ENCODE results near the gene SULT2B1.
"Not testable (repeated sequence)": the region's sequence is repeated elsewhere in the genome, so short reads cannot be mapped to it uniquely, and the experiment has no call there.

The SULT2B1 gene

GRCh38 chr19:48511321-48511731, 40.6 kb upstream of the SULT2B1 start:
- Histone ChIP-seq H3K27me3 (peaks cover 3 to 21% (median 11%) of the 10 kb centered on the region in 11 experiments; a peak in 13 of 22 replicates), H3K36me3 (no peaks in the 10 kb centered on the region), H3K27ac (no peak overlapping the region), H3K4me1 (peaks cover 5 to 41% (median 34%) of the 10 kb centered on the region in 10 experiments; a peak in 17 of 20 replicates), H3K4me2 (peak overlapping the region; percentile 78 to 93 (median 85); a peak in 20 of 22 replicates), H3K9ac (peak overlapping the region in 6 of 11 experiments; percentile 43 to 66 (median 56); a peak in 6 of 22 replicates), H3K4me3 (peak overlapping the region in 8 of 10 experiments; percentile 44 to 66 (median 52); a peak in 15 of 20 replicates), H4K20me1 (no peaks in the 10 kb centered on the region), H3K9me3 (replicated peaks in 1 of 11) (no peaks in the 10 kb centered on the region)
- no peak for TF ChIP-seq Cebpa-rat (IDR thresholded peaks at IDR 0.05)

- Histone ChIP-seq H3K4me3 (peak within 1 kb of the TSS; percentile 28 to 66 (median 48); a peak in 19 of 20 replicates), H3K36me3 (no peaks in the 10 kb centered on the region), H3K4me2 (peak within 1 kb of the TSS; percentile 84 to 98 (median 92)), H3K27me3 (peaks cover 3 to 21% (median 11%) of the 10 kb centered on the region in 11 experiments; a peak in 13 of 22 replicates), H3K4me1 (peaks cover 5 to 46% (median 39%) of the 10 kb centered on the region in 10 experiments; a peak in 17 of 20 replicates), H3K27ac (no peak within 1 kb of the TSS), H3K9ac (peak within 1 kb of the TSS in 6 of 11 experiments; percentile 43 to 66 (median 56); a peak in 10 of 22 replicates), H4K20me1 (no peaks in the 10 kb centered on the region), H3K9me3 (replicated peaks in 1 of 11) (no peaks in the 10 kb centered on the region)
- no peak for TF ChIP-seq Cebpa-rat (IDR thresholded peaks at IDR 0.05)
Measured at GRCh38 chr19:48511800-48512503, 40.0 kb upstream of the SULT2B1 start, which contains the start of gene LMTK3. LMTK3 (minus strand) TSS chr19:48511835; CDS start chr19:48511576, 259 bp downstream.

- TF ChIP-seq Cebpa-rat (IDR thresholded peaks at IDR 0.05) = no peak
- H3K36me3 ChIP-seq = no peaks in the 10 kb centered on the region
- no peaks in the 10 kb centered on the region for H4K20me1 ChIP-seq
- H3K27me3 ChIP-seq = peaks cover 3 to 21% (median 11%) of the 10 kb centered on the region in 11 experiments; a peak in 13 of 22 replicates
- peak overlapping the region in 2 of 11 experiments; percentile 75 to 76; a peak in 4 of 22 replicates for H3K9ac ChIP-seq
- H3K27ac ChIP-seq = peak overlapping the region in 2 of 11 experiments; percentile 52 to 65; a peak in 1 of 22 replicates
- no peaks in the 10 kb centered on the region for H3K9me3 ChIP-seq (replicated peaks in 1 of 11)
- H3K4me3 ChIP-seq = peak overlapping the region; percentile 63 to 77 (median 73); a peak in 19 of 20 replicates
- H3K4me2 ChIP-seq = peak overlapping the region; percentile 78 to 98 (median 90)
- peaks cover 5 to 48% (median 42%) of the 10 kb centered on the region in 10 experiments; a peak in 17 of 20 replicates for H3K4me1 ChIP-seq
Measured at GRCh38 chr19:48512504-48513288, 39.3 kb upstream of the SULT2B1 start.

- peak overlapping the region; percentile 78 to 98 (median 90) for H3K4me2 ChIP-seq
- H3K27ac ChIP-seq = peak overlapping the region in 9 of 11 experiments; percentile 45 to 69 (median 53); a peak in 18 of 22 replicates
- no peaks in the 10 kb centered on the region for H3K36me3 ChIP-seq
- H3K27me3 ChIP-seq = peaks cover 3 to 21% (median 11%) of the 10 kb centered on the region in 11 experiments; a peak in 13 of 22 replicates
- peak overlapping the region; percentile 61 to 76 (median 74) for H3K9ac ChIP-seq
- no peaks in the 10 kb centered on the region for H3K9me3 ChIP-seq (replicated peaks in 1 of 11)
- TF ChIP-seq Cebpa-rat (IDR thresholded peaks at IDR 0.05) = no peak
- peaks cover 5 to 48% (median 42%) of the 10 kb centered on the region in 10 experiments; a peak in 17 of 20 replicates for H3K4me1 ChIP-seq
- H3K4me3 ChIP-seq = peak overlapping the region; percentile 63 to 77 (median 73)
- H4K20me1 ChIP-seq = no peaks in the 10 kb centered on the region
Measured at GRCh38 chr19:48513289-48514122, 38.5 kb upstream of the SULT2B1 start.

GRCh38 chr19:48514123-48514458, 37.9 kb upstream of the SULT2B1 start:
- Histone ChIP-seq H4K20me1 (no peaks in the 10 kb centered on the region), H3K27me3 (peaks cover 3 to 21% (median 11%) of the 10 kb centered on the region in 11 experiments; a peak in 13 of 22 replicates), H3K36me3 (no peaks in the 10 kb centered on the region), H3K4me1 (peaks cover 5 to 48% (median 42%) of the 10 kb centered on the region in 10 experiments; a peak in 17 of 20 replicates), H3K27ac (peak overlapping the region in 1 of 11 experiments; percentile 65; a peak in 1 of 22 replicates), H3K4me2 (peak overlapping the region; percentile 78 to 98 (median 90)), H3K9ac (peak overlapping the region in 8 of 11 experiments; percentile 61 to 76 (median 74); a peak in 8 of 22 replicates), H3K9me3 (replicated peaks in 1 of 11) (no peaks in the 10 kb centered on the region), H3K4me3 (peak overlapping the region in 9 of 10 experiments; percentile 63 to 77 (median 75); a peak in 14 of 20 replicates)
- TF ChIP-seq Cebpa-rat (IDR thresholded peaks at IDR 0.05) = no peak

GRCh38 chr19:48516536-48516935, 35.4 kb upstream of the SULT2B1 start:
- peak overlapping the region in 4 of 11 experiments; percentile 16 to 36 (median 26); a peak in 6 of 22 replicates for H3K4me2 ChIP-seq
- H3K27ac ChIP-seq = no peak overlapping the region
- no peak for TF ChIP-seq Cebpa-rat (IDR thresholded peaks at IDR 0.05)
- no peak overlapping the region for H3K4me3 ChIP-seq
- peaks cover 3 to 14% (median 10%) of the 10 kb centered on the region in 11 experiments; a peak in 13 of 22 replicates for H3K27me3 ChIP-seq
- H3K9ac ChIP-seq = no peak overlapping the region
- peaks cover 5 to 41% (median 28%) of the 10 kb centered on the region in 10 experiments; a peak in 17 of 20 replicates for H3K4me1 ChIP-seq
- H3K9me3 ChIP-seq (replicated peaks in 1 of 11) = no peaks in the 10 kb centered on the region
- H4K20me1 ChIP-seq = no peaks in the 10 kb centered on the region
- no peaks in the 10 kb centered on the region for H3K36me3 ChIP-seq

GRCh38 chr19:48518207-48518606, 33.8 kb upstream of the SULT2B1 start:
- no peaks in the 10 kb centered on the region for H3K36me3 ChIP-seq
- TF ChIP-seq Cebpa-rat (IDR thresholded peaks at IDR 0.05) = no peak

GRCh38 chr19:48519426-48519825, 32.5 kb upstream of the SULT2B1 start:
- not testable (repeated sequence) for H4K20me1 ChIP-seq; H3K9ac ChIP-seq; H3K27me3 ChIP-seq; H3K36me3 ChIP-seq; H3K4me3 ChIP-seq; H3K4me2 ChIP-seq; H3K27ac ChIP-seq; H3K9me3 ChIP-seq (replicated peaks in 1 of 11)
- peaks cover 0 to 21% (median 6%) of the 10 kb centered on the region in 10 experiments; a peak in 11 of 20 replicates for H3K4me1 ChIP-seq

More at GRCh38 chr19:48518207-48518606, 33.8 kb upstream of the SULT2B1 start:
- Histone ChIP-seq H3K27me3 (peaks cover 0 to under 1% (median 0%) of the 10 kb centered on the region in 11 experiments; a peak in 1 of 22 replicates), H3K9me3 (replicated peaks in 1 of 11) (no peaks in the 10 kb centered on the region), H3K4me2 (no peak overlapping the region), H3K9ac (no peak overlapping the region), H3K27ac (no peak overlapping the region), H3K4me1 (peaks cover 0 to 28% (median 15%) of the 10 kb centered on the region in 10 experiments; a peak in 16 of 20 replicates), H4K20me1 (no peaks in the 10 kb centered on the region), H3K4me3 (no peak overlapping the region)
